H1 (cell line): Measurements from ENCODE around the gene ANKRD17.

Experiments
- BCL11A ChIP-seq, 2 experiments: IDR thresholded peaks; one replicate each; pipeline ENCODE4 v1.6.1; 2011; ENCODE audit warnings: low read depth in 2 of 2, low read length in 2 of 2, mild to moderate bottlenecking in 2 of 2
- CTCF ChIP-seq, 3 experiments: IDR thresholded peaks; 1 replicate in 2 of 3; 2 replicates in 1 of 3; pipeline versions ENCODE4 v1.5.1 to v1.6.1; 2011; ENCODE audit warnings: low read length in 3 of 3, mild to moderate bottlenecking in 3 of 3, inconsistent platforms in 2 of 3, low read depth in 1 of 3, moderate library complexity in 1 of 3; ENCODE audit not compliant: insufficient read depth in 1 of 3; ENCODE audit errors: control extremely low read depth in 1 of 3
- EZH2 ChIP-seq: fragments of 200-600 bp; sonication (generic); IDR thresholded peaks from 2 replicates; pipeline ENCODE4 v1.7.1; 2012; ENCODE audit warnings: low read depth, mild to moderate bottlenecking, moderate library complexity, low read length, inconsistent platforms; ENCODE audit not compliant: severe bottlenecking
- GTF2F1 ChIP-seq: IDR thresholded peaks from 2 replicates; pipeline ENCODE4 v1.6.1; 2012; ENCODE audit warnings: low read depth, low read length, improper control_type of control experiment, borderline replicate concordance
- JUN ChIP-seq: IDR thresholded peaks from 2 replicates; pipeline ENCODE4 v1.6.1; 2011; ENCODE audit warnings: low read depth, mild to moderate bottlenecking, improper control_type of control experiment, low read length
- KDM5A ChIP-seq: fragments of 200-600 bp; IDR thresholded peaks from 2 replicates; pipeline ENCODE4 v1.7.1; 2012; ENCODE audit warnings: mild to moderate bottlenecking, low read length, inconsistent platforms, mixed read lengths
- PHF8 ChIP-seq: fragments of 200-600 bp; sonication (generic); conservative IDR thresholded peaks from 2 replicates; pipeline ENCODE4 v1.7.1; 2012; ENCODE audit warnings: low read depth, mild to moderate bottlenecking, inconsistent platforms, low read length, moderate library complexity
- POLR2A ChIP-seq, 2 experiments: IDR thresholded peaks; 1 replicate in 1 of 2; 2 replicates in 1 of 2; pipeline ENCODE4 v1.6.1; 2011; ENCODE audit warnings: low read depth in 2 of 2, low read length in 2 of 2, mild to moderate bottlenecking in 2 of 2; ENCODE audit errors: control extremely low read depth in 1 of 2
- RAD21 ChIP-seq, 2 experiments: IDR thresholded peaks in 1 of 2; conservative IDR thresholded peaks in 1 of 2; 2 replicates each; pipeline ENCODE4 v1.6.1; 2011; ENCODE audit warnings: low read depth in 2 of 2, low read length in 2 of 2, improper control_type of control experiment in 1 of 2, inconsistent platforms in 1 of 2, mild to moderate bottlenecking in 1 of 2, moderate library complexity in 1 of 2
- SIN3A ChIP-seq, 2 experiments: IDR thresholded peaks in 1 of 2; conservative IDR thresholded peaks in 1 of 2; 2 replicates each; pipeline ENCODE4 v1.6.1; 2011 to 2012; ENCODE audit warnings: low read length in 2 of 2, improper control_type of control experiment in 1 of 2, low read depth in 1 of 2, mild to moderate bottlenecking in 1 of 2
- TAF1 ChIP-seq: IDR thresholded peaks from 2 replicates; pipeline ENCODE4 v1.6.1; 2011; ENCODE audit warnings: mild to moderate bottlenecking, low read depth, low read length
- TCF12 ChIP-seq: IDR thresholded peaks from 2 replicates; pipeline ENCODE4 v1.6.1; 2011; ENCODE audit warnings: low read depth, mild to moderate bottlenecking, low read length

- TF ChIP-seq CTCF (IDR thresholded peaks at IDR 0.05; ENCODE audit: control extremely low read depth in 1 of 3, insufficient read depth in 1 of 3, low read depth in 1 of 3, low read length in 3 of 3), result no peak
- TF ChIP-seq JUN, result no peak
- no peak for TF ChIP-seq BCL11A (IDR thresholded peaks at IDR 0.05; ENCODE audit: low read depth in 2 of 2, low read length in 2 of 2)
- no peak for TF ChIP-seq RAD21 (IDR thresholded peaks at IDR 0.05 in 1 of 2, conservative IDR thresholded peaks at IDR 0.05 in 1 of 2; ENCODE audit: low read depth in 2 of 2, low read length in 2 of 2)
- TF ChIP-seq SIN3A (conservative IDR thresholded peaks at IDR 0.05 in 1 of 2, IDR thresholded peaks at IDR 0.05 in 1 of 2; ENCODE audit: low read depth in 1 of 2, low read length in 2 of 2), result 0 out of 4 replicates have a peak, but pooled peaks of 1 of the 2 experiments have one; percentile 39
- TF ChIP-seq KDM5A, result no peak
- TF ChIP-seq TCF12, result no peak
- TF ChIP-seq EZH2, result no peak
- no peak for TF ChIP-seq PHF8
- TF ChIP-seq GTF2F1, result no peak
- TF ChIP-seq POLR2A (IDR thresholded peaks at IDR 0.05; ENCODE audit: control extremely low read depth in 1 of 2, low read depth in 2 of 2, low read length in 2 of 2), result no peak
- no peak for TF ChIP-seq TAF1
These were observed 755 bp downstream of the ANKRD17 start for GRCh38 chr4:73257651-73258435.
